GM21515 (cell line): ENCODE measurements around the gene ADAM19.

Experiments
- ATAC-seq: cut with Tn5 transposase; IDR thresholded peaks from one replicate; pipeline ENCODE4 v1.9.1; 2021; ENCODE audit not compliant: unreplicated experiment

The ADAM19 gene

GRCh38 chr5:157519579-157520253 is 55.9 kb downstream of the ADAM19 start:
- peak; percentile 59 for ATAC-seq

GRCh38 chr5:157518963-157519362 is 56.6 kb downstream of the ADAM19 start:
- peak; percentile 63 for ATAC-seq

- no peak for ATAC-seq
Measured at GRCh38 chr5:157516626-157517325, 58.8 kb downstream of the ADAM19 start.

- ATAC-seq, result no peak
Measured at GRCh38 chr5:157516006-157516405, 59.6 kb downstream of the ADAM19 start.

GRCh38 chr5:157514974-157515373 is 60.6 kb downstream of the ADAM19 start:
- ATAC-seq, result no peak

GRCh38 chr5:157513182-157513581 is 62.4 kb downstream of the ADAM19 start:
- ATAC-seq, result no peak

GRCh38 chr5:157511651-157512644 is 63.6 kb downstream of the ADAM19 start:
- no peak for ATAC-seq

GRCh38 chr5:157510682-157511081 is 64.9 kb downstream of the ADAM19 start:
- no peak for ATAC-seq

GRCh38 chr5:157509587-157509986 is 66.0 kb downstream of the ADAM19 start:
- peak; percentile 61 for ATAC-seq

- ATAC-seq, result no peak
Measured at GRCh38 chr5:157509093-157509492, 66.5 kb downstream of the ADAM19 start.

- no peak for ATAC-seq
Measured at GRCh38 chr5:157506981-157507780, 68.4 kb downstream of the ADAM19 start.

- no peak for ATAC-seq
Measured at GRCh38 chr5:157506066-157506590, 69.4 kb downstream of the ADAM19 start.

GRCh38 chr5:157505496-157505895 is 70.1 kb downstream of the ADAM19 start:
- ATAC-seq, result no peak

GRCh38 chr5:157504053-157504452 is 71.5 kb downstream of the ADAM19 start:
- ATAC-seq, result no peak

- ATAC-seq, result peak; percentile 83
Measured at GRCh38 chr5:157502143-157502647, 73.4 kb downstream of the ADAM19 start.

GRCh38 chr5:157497875-157498611 is 77.5 kb downstream of the ADAM19 start:
- no peak for ATAC-seq

- ATAC-seq, result no peak
Measured at GRCh38 chr5:157496864-157497263, 78.7 kb downstream of the ADAM19 start.

- no peak for ATAC-seq
Measured at GRCh38 chr5:157494178-157494832, 81.3 kb downstream of the ADAM19 start.

GRCh38 chr5:157492886-157493285 is 82.7 kb downstream of the ADAM19 start:
- no peak for ATAC-seq
